Raji (cell line): Measurements from ENCODE around the gene ARID3B.

Experiments used
- POLR2A ChIP-seq: IDR thresholded peaks from 2 replicates; pipeline ENCODE4 v1.6.1; 2011; ENCODE audit warnings: low read depth, low read length, control low read depth; ENCODE audit not compliant: insufficient read depth

Gene ARID3B

DNA sequence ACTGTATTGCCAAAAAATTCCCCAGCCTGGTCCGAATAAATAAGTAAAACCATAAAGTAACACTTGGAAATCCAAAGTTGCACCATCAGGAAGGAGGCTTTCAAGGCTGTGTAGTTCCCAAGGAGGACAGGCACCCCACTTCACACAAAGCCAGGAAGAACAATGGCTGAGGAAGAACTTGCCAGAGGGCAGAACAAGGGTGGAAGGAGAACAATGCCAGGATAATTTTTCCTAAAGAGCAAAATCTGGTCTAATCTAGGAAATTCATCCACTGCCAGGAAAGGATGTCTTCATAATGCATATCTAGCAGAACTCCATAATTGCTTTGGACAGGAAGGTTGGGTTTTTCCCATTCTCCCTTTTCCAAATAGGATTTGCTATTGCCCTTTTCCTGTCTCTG, 15.7 kb upstream of the ARID3B start:
- TF ChIP-seq POLR2A = no peak

DNA sequence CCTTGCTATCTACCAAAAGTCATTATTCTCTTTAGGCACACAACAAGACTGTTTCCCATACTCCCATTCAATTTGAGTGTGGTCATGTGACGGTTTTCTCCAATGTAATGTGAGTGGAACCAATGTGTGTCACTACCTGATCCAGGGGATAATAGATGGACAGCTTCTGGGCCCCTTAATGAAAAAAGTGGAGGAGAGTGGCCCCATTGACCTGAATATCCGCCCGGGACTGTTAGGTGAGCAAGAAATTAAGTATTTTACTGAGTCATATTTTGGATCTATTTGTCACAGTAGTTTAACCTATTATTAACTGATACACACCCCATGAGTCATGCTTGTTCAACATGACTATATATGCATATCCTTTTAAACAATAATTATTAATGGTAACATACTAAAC, 15.1 kb upstream of the ARID3B start:
- TF ChIP-seq POLR2A = no peak

DNA sequence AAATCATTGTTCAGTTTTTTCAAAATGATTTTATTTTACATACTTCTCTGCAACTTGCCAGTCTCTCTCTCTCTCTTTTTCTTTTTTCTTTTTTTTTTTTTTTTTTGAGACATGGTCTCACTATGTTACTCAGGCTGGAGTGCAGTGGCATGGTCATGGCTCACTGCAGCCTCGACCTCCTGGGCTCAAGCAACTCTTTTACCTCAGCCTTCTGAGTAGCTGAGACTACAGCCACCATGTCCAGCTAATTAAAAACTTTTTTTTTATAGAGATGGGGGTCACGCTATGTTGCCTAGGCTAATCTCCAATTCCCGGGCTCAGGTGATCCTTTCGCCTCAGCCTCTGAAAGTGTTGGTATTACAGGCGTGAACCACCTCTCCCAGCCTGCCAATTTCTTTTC, 12.1 kb upstream of the ARID3B start:
- TF ChIP-seq POLR2A = no peak

DNA sequence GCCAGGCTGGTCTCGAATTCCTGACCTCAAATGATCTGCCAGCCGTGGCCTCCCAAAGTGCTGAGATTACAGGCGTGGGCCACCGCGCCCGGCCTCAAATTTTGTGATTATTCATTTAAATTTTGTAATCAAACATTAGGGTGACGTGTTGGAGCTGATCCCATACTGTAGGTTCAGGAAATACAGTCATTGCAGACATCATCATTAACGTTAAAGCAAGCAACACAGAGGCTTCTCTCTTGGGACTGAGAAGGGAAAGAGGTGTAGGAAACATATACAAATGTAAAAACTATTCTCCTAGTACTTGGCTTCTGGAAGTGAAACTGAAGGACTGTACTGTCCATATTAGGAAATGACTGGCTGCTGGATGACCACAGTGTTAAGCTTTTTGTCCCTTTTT, 11.1 kb upstream of the ARID3B start:
- TF ChIP-seq POLR2A = no peak

DNA sequence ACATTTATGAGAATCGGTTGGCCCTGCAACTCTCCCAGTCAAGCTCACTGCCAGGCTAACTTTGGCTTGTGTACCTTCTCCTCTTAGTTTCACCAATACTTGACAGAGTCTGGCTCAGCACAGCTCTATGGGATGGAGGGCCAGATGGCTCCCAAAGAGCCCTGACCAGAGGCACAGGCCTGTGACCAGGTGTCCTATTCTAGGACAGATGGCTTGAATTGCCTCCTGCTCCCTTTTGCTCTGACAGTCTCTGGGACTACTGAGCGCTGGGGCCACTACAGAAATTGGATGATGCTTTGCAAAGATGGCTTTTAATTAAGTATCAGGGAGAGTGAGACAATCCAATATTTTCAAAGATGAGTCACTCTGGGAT, 10.3 kb upstream of the ARID3B start:
- no peak for TF ChIP-seq POLR2A

DNA sequence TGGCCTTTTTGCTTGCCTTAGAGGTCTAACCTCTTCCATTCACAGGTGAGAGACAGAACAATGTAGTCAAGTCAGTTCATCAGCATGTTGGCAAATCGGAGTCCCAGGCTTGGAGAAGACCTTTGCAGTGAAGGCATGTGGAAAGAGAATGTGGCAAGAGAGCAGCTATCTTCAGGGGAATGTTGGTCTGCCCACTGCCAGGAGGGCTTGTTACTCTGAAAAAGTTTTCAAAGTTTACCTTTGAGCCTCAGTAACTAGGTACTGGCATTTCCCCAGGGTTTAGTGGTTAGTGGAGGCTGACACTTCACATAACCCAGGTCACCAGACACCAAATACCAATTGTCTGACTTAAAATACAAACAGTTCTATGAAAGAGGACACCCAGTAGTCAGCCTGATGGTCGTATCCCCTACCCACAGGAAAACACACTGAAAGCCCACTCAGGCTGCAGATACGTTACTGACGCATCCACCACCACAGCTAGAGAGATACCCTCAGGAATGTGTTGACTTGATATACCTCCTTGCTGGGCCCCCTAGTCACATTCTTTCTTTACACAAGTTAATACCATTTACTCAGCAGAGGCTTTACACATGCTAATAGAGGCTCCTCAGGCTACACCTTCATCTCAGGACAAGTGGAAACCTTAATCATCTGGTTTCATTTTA, 9.7 kb upstream of the ARID3B start:
- TF ChIP-seq POLR2A = no peak

DNA sequence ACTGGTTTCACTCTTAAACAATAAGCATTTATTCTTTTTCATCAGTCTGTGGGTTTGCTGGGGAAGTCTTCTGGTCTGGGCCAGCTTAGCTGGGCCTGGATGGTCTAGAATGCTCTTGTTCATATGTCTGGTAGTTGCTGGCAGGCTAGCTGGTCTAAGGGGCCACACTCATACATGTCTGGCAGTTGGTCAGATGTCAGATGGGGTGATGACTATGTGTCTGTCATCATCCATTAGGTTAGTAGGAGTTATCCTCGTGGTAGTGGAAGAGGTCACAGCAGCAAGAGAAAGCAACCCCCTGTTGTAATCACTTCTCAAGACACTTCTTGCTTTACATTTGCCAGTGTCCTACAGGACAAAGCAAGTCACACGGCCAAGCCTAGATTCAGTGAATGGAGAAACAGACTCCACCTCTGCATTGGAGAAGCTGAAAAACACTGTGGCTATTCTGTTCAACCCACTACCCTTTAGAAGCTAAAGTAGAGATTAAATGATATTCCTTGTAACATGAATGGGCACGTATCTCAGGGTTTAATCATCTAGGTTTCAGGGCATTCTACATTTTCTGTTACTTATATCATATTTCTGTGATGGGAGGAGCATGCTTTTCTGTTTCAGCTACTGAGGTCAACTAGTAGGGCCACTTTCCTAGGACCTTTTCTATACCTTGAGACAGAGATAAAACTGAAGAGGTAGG, 5.5 kb upstream of the ARID3B start:
- TF ChIP-seq POLR2A = no peak

DNA sequence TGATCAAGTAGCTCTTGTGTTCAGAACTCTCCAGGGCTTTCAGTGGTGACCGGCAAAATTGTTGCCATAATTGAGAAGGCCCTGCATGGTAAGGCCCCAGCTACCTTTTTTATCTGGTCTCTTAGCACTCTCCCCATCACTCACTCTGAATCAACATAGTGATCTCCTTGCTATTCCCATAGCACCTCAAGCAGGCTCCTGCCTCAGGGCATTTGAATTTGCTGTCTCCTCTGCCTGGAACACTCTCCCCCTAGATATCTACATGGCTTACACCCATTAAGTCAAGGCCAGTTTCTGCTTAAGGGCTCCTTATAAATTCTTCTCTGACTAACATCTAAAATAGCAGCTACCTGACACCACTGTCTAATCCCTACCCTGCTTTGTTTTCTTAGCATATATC, 3.3 kb upstream of the ARID3B start:
- no peak for TF ChIP-seq POLR2A

DNA sequence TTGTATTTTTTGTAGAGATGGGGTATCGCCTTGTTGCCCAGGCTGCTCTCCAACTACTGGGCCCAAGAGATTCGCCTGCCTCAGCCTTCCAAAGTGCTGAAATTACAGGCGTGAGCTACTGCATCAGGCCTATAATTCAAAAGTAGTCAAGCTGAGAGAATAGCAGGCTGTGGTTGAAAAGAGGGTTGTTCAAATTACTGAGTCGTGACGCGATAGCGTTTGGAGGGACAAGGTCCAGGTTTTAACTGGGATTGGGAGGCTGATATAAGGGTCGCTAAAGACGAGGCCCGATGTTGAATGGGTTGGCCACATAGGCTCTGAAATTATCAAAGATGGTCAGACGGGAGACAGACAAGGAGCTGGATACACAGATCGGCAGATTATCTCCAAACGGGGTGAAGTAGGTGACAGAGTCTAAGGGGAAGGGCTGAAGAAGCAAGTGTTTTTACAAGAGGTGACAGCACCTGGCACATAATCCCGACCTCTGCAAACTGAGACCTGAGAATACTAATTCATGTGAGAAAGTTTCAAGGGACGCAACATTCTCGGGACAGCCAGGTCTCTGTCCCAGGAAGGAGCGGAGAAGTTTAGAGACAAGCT, 759 bp upstream of the ARID3B start:
- TF ChIP-seq POLR2A = no peak

DNA sequence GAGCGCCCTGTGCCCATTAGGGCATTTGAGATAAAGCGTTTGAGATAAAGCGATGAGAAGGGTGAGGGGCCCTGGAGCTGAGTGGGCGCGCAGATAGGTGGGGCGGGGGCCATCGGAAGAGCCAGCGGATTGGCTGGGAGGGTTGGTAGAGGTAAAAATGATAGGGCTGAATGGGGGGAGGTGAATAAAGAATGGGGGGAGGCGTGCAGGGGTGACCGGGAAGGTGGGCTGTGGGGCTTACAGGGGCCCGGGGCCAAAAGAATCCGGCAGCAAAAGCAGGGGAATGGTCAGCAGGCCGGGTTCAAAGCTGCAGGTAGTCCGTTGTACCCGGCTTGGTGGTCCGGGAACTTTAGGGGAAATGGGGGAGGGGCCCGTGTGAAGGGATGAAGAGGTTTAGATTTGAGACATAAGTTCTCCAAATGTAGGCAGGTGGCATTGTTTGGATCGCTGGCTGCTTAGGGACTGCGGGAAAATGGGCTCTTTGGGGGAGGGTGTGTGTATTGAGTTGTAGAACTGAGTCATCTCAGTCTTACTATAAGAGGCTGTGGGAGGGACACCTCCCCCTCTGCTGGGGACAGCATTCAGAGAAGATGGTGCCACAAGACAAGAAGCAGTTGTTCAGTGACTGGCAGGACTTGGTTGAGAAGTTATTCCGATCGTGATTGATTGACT, 610 bp downstream of the ARID3B start:
- TF ChIP-seq POLR2A = no peak

DNA sequence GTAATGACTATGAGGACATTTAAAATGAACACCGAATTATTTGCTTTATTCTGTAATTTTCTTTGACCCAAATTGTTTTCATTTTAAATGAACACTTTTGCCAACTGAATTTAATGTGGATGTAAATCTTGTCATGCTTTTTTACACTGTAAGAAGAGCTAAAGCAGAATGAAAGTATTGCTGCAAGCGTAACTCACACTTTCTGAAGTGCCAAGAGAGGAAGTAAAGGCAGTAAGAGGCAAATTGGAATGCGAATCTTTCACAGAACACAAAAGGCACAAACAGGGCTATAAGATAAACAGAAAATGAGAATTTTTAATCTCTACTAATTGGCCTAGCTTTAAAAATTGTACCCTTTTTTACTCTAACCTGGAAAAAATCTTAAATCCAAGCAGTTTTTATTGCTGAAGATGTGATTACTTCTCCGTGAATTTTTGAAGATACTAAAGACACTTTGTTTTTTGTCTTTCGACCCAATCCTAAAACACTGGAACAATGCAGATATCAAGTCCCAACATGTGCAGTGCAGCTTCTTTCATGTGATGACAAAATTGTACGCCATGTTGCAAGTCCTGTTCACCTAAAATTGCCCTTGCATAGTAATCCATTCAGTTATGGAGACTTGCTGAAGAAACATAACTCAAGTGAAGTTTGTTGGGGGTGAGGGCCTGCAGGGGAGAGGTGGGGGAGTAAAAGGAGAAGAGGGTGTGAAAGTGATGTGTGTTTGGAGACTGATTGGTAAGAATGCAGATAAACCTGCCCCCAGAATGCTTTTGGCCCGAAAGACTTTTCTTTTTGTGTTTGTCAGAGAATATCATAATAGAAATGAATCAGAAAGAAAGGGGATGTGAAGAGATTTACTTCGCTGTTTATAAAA, 1.4 kb downstream of the ARID3B start:
- TF ChIP-seq POLR2A = no peak

DNA sequence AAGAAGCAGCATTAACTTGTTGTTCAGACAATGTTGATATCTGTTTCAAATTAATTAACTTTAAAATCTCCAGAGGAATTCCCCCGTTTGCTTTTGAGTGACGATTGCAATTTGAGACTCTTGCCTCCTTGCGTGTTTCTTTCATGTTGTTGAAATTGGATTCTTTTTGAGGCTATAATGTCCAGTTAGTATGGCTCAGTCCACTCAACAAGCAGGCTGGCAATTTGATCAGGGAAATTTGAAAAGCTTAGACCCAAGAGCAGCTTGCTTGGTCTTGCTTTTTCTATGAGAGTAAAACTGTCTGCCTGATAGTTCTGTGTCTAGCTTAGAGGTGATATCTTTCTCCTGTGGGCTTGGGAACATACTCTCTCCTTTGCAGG, 2.0 kb downstream of the ARID3B start:
- no peak for TF ChIP-seq POLR2A

DNA sequence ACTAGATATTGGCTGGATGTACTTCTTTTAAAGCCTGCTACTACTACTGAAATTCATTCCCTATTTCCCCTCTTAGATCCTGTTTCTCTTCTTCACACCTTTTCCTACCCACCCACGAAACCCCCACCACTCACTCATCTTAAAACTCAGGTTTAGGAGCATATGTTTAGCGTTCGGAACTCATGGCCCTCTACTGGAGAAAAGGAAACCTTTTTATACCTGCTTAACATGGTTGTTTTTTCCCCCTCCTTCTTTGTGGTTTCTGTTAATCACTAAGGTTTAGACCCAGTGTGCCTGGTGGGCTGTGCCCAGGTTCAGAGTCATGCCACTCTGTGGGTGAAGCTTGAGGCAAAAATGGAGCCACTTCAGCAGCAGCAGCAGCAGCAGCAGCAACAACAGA, 2.6 kb downstream of the ARID3B start:
- TF ChIP-seq POLR2A = no peak

DNA sequence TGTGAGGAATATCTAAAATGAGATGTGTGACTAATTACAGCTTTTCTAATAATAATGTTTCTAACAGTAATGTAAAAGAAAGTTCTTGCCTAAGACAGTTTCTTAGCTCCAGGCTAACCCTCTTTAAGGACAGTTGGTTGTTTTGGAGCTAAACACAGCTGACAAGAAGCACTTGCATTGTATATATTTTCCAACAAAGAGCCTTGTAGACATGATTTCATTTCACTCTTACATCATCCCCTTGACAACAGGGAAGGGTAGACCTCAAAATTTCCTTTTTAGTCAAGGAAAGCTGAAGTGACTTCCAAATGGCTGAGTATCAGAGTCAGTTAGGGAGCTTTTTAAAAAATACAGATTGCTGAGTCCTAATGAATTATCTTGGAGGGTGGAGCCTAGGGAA, 4.1 kb downstream of the ARID3B start:
- TF ChIP-seq POLR2A = no peak
